ENCODE results near the gene CHMP4B. TPM values are rescaled to one million over a fixed set of nuclear protein-coding genes. Genes with fewer than 3 reads are reported as not detected.

Gene CHMP4B
- polyA plus RNA-seq, 1 of the 3 experiments (the other 2 are of a cell fraction): 123 TPM

DNA sequence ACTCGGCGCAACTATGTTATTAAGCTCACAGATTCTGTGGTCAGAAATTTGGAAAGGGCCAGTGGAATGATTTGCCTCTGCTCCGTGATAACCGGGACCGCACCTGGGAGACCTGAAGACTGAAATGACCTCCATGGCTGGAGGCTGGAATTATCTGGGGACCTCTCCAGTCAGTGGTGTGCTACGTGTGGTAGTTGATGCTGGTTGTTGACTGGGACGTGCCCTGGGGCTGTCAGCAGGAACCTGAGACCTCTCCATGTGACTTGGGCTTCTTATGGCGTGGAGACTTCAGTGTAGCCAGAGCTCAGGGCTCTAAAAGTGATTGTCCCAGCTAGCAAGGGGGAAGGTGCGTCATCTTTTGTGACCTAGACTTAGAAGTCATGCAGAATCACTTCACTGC, 50.3 kb downstream of the CHMP4B start:
- Histone ChIP-seq H2AFZ (ENCODE audit: low read depth) (no peak overlapping the region), H3K4me2 (no peak overlapping the region), H3F3A (replicated peaks; ENCODE audit: insufficient read depth) (no peaks in the 10 kb centered on the region), H3K4me1 (ENCODE audit: control insufficient read depth in 1 of 2, insufficient read depth in 2 of 2, low read depth in 1 of 2, low read length in 1 of 2) (peaks cover 0 to 46% of the 10 kb centered on the region in 2 experiments; a peak in 1 of 4 replicates), H3K9ac (no peak overlapping the region), H3K9me3 (no peaks in the 10 kb centered on the region), H3K79me2 (ENCODE audit: insufficient read depth) (no peaks in the 10 kb centered on the region), H4K20me1 (ENCODE audit: insufficient read depth) (no peaks in the 10 kb centered on the region), H3K4me3 (ENCODE audit: low read depth in 2 of 2, low read length in 1 of 2) (no peak overlapping the region), H3K36me3 (replicated peaks in 1 of 2; ENCODE audit: control insufficient read depth in 1 of 2, insufficient read depth in 2 of 2, low read length in 1 of 2) (no peaks in the 10 kb centered on the region), H3K27ac (ENCODE audit: low read depth in 2 of 2, low read length in 1 of 2) (no peak overlapping the region), H3K27me3 (ENCODE audit: insufficient read depth) (0 out of 2 replicates have a peak, but pooled peaks cover 4% of the 10 kb centered on the region), H3K9me2 (no peaks in the 10 kb centered on the region)
- no peak for DNase-seq
- ChIA-PET POLR2A (interaction anchor here (0.6 kb wide), 1 partner anchor 132 kb away, joined by 3 read pairs; no protein-coding TSS in a partner anchor), CTCF (interaction anchor here (0.7 to 6.1 kb wide), 12 partner anchors 11 to 269 kb away, joined by 3 to 109 read pairs (median 4); no protein-coding TSS in a partner anchor)
- whole genome bisulfite sequencing (ENCODE audit: low lambda C conversion rate): 91% methylated on average over 9 of the region's 9 CpGs
- TF ChIP-seq, protein P1, sequence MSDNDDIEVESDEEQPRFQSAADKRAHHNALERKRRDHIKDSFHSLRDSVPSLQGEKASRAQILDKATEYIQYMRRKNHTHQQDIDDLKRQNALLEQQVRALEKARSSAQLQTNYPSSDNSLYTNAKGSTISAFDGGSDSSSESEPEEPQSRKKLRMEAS (IDR thresholded peaks at IDR 0.05; ENCODE audit: low read depth): no peak
- TF ChIP-seq SIN3A (IDR thresholded peaks at IDR 0.05; ENCODE audit: borderline replicate concordance, low read depth, low read length) (no peak), JUND (IDR thresholded peaks at IDR 0.05) (no peak), RAD21 (IDR thresholded peaks at IDR 0.05; ENCODE audit: low read length) (no peak), USF2 (IDR thresholded peaks at IDR 0.05; ENCODE audit: borderline replicate concordance, low read depth, low read length) (no peak), TEAD4 (IDR thresholded peaks at IDR 0.05; ENCODE audit: borderline replicate concordance, insufficient read depth) (no peak), SMC3 (IDR thresholded peaks at IDR 0.05; ENCODE audit: low read depth, low read length) (no peak), ELF1 (IDR thresholded peaks at IDR 0.05) (no peak), GABPA (IDR thresholded peaks at IDR 0.05; ENCODE audit: low read depth) (no peak), FOXJ3 (CRISPR knock-in tag; IDR thresholded peaks at IDR 0.05) (no peak), EP300 (IDR thresholded peaks at IDR 0.05; ENCODE audit: borderline replicate concordance in 1 of 2, low read depth in 1 of 2, low read length in 1 of 2) (no peak), NFIC (IDR thresholded peaks at IDR 0.05; ENCODE audit: borderline replicate concordance) (no peak), PBX3 (IDR thresholded peaks at IDR 0.05) (no peak), ZBTB33 (IDR thresholded peaks at IDR 0.05; ENCODE audit: borderline replicate concordance, low read depth) (no peak), EZH2phosphoT487 (IDR thresholded peaks at IDR 0.05; ENCODE audit: borderline replicate concordance, low read depth) (no peak), REST (IDR thresholded peaks at IDR 0.05; ENCODE audit: low read depth, low read length) (no peak), MEF2A (IDR thresholded peaks at IDR 0.05; ENCODE audit: borderline replicate concordance, low read depth) (no peak), TCF12 (IDR thresholded peaks at IDR 0.05) (no peak), GATA2 (CRISPR knock-in tag; IDR thresholded peaks at IDR 0.05) (no peak)
- TF ChIP-seq, protein P2, sequence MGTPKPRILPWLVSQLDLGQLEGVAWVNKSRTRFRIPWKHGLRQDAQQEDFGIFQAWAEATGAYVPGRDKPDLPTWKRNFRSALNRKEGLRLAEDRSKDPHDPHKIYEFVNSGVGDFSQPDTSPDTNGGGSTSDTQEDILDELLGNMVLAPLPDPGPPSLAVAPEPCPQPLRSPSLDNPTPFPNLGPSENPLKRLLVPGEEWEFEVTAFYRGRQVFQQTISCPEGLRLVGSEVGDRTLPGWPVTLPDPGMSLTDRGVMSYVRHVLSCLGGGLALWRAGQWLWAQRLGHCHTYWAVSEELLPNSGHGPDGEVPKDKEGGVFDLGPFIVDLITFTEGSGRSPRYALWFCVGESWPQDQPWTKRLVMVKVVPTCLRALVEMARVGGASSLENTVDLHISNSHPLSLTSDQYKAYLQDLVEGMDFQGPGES (IDR thresholded peaks at IDR 0.05; ENCODE audit: low read depth, low read length): no peak

Measured in SK-N-SH (cell line).